ENCODE measurements around the gene TRIM63. TPM values are rescaled to one million over a fixed set of nuclear protein-coding genes. Genes with fewer than 3 reads are reported as not detected.

Gene TRIM63
- total RNA-seq, 4 donors from 2014 or later, result 0.51 to 1.6 (median 1.2) TPM

DNA sequence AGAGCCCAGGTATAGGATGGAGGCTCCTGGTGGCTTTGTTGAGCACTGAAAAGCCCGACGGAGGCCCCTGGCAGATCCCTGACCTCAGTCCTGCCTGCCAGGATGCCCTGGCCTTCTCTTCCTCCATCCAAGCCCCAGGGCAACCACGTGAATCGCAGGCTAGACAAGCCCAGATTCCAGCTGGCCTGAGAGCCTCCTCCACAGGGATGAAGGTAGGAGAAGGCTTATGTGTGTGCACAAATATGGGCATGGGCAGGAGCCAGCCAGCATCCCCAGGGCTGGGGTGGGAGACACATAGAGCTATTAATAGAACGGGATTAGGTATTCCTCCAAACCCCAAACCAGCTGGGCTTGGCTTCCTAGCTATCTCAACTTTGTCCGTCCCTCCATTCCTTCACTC is 49.8 kb downstream of the TRIM63 start:
- TF ChIP-seq, protein P1, sequence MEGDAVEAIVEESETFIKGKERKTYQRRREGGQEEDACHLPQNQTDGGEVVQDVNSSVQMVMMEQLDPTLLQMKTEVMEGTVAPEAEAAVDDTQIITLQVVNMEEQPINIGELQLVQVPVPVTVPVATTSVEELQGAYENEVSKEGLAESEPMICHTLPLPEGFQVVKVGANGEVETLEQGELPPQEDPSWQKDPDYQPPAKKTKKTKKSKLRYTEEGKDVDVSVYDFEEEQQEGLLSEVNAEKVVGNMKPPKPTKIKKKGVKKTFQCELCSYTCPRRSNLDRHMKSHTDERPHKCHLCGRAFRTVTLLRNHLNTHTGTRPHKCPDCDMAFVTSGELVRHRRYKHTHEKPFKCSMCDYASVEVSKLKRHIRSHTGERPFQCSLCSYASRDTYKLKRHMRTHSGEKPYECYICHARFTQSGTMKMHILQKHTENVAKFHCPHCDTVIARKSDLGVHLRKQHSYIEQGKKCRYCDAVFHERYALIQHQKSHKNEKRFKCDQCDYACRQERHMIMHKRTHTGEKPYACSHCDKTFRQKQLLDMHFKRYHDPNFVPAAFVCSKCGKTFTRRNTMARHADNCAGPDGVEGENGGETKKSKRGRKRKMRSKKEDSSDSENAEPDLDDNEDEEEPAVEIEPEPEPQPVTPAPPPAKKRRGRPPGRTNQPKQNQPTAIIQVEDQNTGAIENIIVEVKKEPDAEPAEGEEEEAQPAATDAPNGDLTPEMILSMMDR (IDR thresholded peaks at IDR 0.05; ENCODE audit: low read depth), result no peak

GRCh38 chr1:26016953-26017545 is 50.4 kb downstream of the TRIM63 start:
- TF ChIP-seq, protein P1 (IDR thresholded peaks at IDR 0.05; ENCODE audit: low read depth), result no peak

DNA sequence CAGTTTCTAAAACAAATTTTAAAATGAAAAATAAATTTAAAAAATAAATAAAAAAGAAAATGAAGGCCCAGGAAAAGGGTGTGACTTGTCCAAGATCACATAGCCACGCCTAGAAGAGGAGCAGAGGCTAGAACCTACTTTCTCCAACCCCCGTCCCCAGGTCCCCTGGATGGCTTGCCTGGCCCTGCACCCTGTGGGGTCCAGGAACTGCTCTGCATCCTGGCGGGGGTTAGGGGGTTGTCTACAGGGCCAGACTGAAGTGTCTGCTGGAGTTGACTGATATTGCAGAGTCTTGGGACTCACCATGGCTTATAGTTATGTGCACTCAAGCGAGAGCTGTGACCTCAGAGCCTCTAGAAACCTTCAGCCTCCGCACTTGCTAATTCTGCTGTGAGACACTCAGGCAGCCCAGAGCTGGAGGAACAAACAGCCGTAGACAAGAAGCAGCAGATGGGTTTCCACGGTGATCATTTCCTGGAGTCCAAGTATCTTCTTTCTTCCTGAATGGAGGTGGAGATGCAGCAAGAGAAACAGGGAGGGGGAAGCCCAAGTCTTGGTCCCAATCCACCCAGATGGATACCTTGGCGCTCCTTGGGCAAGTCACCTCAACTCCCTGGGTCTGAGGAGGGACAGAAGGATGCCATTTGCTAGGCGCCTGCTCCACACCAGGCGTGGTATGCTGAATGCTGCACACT is 51.0 kb downstream of the TRIM63 start:
- TF ChIP-seq, protein P1 (IDR thresholded peaks at IDR 0.05; ENCODE audit: low read depth), result no peak

GRCh38 chr1:26015358-26015757 is 52.1 kb downstream of the TRIM63 start:
- TF ChIP-seq, protein P1 (IDR thresholded peaks at IDR 0.05; ENCODE audit: low read depth), result no peak

DNA sequence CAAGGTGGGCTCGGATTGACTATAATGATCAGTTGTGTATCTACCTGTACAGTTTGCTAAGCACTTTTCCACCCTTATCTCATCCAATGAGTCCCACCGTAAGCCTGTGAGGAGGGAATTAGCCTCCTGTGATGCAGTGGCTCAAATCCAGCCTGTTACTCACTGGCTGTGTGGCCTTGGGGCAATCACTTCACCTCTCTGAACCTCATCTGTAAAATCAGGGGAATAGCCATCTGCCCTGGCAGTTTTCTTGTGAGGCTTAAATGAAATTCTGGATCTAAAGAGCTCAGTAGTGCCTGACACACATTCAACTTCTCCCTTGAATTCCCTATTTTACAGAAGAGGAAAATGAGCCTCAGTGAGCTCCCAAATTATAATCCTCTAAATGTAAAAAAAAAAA is 53.3 kb downstream of the TRIM63 start:
- TF ChIP-seq, protein P1 (IDR thresholded peaks at IDR 0.05; ENCODE audit: low read depth), result no peak

GRCh38 chr1:26012864-26013263 is 54.6 kb downstream of the TRIM63 start:
- TF ChIP-seq, protein P1 (IDR thresholded peaks at IDR 0.05; ENCODE audit: low read depth), result no peak

DNA sequence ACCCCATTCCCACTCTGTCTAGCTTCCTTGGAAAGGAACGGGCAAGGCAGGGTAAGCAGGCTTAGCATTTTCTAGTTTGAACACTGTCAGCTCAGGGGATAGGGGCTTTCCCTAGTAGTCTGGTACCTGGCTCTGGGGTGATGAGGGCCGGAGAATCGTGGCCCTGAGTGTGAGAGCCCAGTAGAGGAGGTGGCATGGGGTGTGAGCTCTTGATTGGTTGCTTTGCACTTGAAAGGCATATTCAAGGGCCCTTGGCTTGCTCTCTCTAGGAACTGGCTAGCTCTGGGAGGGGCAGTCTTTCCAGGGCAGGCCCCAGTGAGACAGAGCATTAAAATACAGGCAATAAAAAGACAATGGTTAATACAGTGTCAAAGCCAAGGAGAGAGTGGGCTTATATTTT is 56.6 kb downstream of the TRIM63 start:
- TF ChIP-seq, protein P1 (IDR thresholded peaks at IDR 0.05; ENCODE audit: low read depth), result no peak

All from subcutaneous adipose tissue (tissue), 4 donors.